Nephron progenitor cell (in vitro differentiated cells): Measurements from ENCODE around the gene HDDC3.
A peak's percentile ranks its signal among the peaks of the same experiment; 100 is the strongest.

Source experiments
- DNase-seq: peaks from one replicate; pipeline ENCODE4 v3.0.0; 2021
- H3K27ac Mint-ChIP-seq: 2 replicates; pipeline ENCODE4 v1.8.0; 2021; ENCODE audit warnings: mild to moderate bottlenecking, moderate library complexity, mixed read lengths
- H3K27me3 Mint-ChIP-seq: 2 replicates; pipeline ENCODE4 v1.8.0; 2021; ENCODE audit warnings: mild to moderate bottlenecking, low read depth, mixed read lengths; ENCODE audit not compliant: poor library complexity
- H3K36me3 Mint-ChIP-seq: 2 replicates; pipeline ENCODE4 v1.8.0; 2021; ENCODE audit warnings: low read depth, mixed read lengths
- H3K4me1 Mint-ChIP-seq: 2 replicates; pipeline ENCODE4 v1.8.0; 2021; ENCODE audit warnings: mixed read lengths
- H3K4me3 Mint-ChIP-seq: 2 replicates; pipeline ENCODE4 v1.8.0; 2021; ENCODE audit warnings: mild to moderate bottlenecking, moderate library complexity, mixed read lengths
- H3K9me3 Mint-ChIP-seq: 2 replicates; pipeline ENCODE4 v1.8.0; 2021; ENCODE audit warnings: mild to moderate bottlenecking, moderate library complexity, mixed read lengths
- CTCF ChIP-seq: fragments of 200-600 bp; sonication (generic); IDR thresholded peaks from 2 replicates; pipeline ENCODE4 v1.5.0; 2021; ENCODE audit warnings: antibody characterized with exemption

HDDC3 gene

GRCh38 chr15:90889313-90889730, 43.0 kb downstream of the HDDC3 start:
- peaks cover 4% of the 10 kb centered on the region for H3K36me3 Mint-ChIP-seq
- no peaks in the 10 kb centered on the region for H3K27me3 Mint-ChIP-seq
- no peak overlapping the region for H3K27ac Mint-ChIP-seq
- H3K4me1 Mint-ChIP-seq, result peaks cover 49% of the 10 kb centered on the region
- no peak for DNase-seq
- no peak for TF ChIP-seq CTCF
- H3K4me3 Mint-ChIP-seq, result no peak overlapping the region
- no peaks in the 10 kb centered on the region for H3K9me3 Mint-ChIP-seq

DNA sequence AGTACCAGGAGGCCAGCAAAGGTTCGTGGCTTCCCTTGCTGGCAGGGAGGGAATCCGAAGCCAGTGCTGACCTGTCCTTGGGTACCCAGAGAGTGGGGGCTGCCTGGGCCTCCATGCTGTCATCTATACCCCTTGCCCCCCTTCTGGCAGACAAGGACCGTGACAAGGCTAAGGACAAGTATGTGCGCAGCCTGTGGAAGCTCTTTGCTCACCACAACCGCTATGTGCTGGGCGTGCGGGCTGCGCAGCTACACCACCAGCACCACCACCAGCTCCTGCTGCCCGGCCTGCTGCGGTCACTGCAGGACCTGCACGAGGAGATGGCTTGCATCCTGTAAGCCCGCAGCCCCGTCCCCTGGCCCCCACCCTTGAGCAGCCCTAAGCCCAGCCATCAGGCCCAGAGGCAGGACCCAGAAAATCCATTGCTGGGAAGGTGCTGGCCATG, 45.3 kb downstream of the HDDC3 start:
- DNase-seq, result no peak
- no peaks in the 10 kb centered on the region for H3K9me3 Mint-ChIP-seq
- no peak for TF ChIP-seq CTCF
- H3K36me3 Mint-ChIP-seq, result no peaks in the 10 kb centered on the region
- no peak overlapping the region for H3K27ac Mint-ChIP-seq
- peaks cover 49% of the 10 kb centered on the region for H3K4me1 Mint-ChIP-seq
- H3K4me3 Mint-ChIP-seq, result no peak overlapping the region
- H3K27me3 Mint-ChIP-seq, result no peaks in the 10 kb centered on the region

- Mint-ChIP-seq H3K27me3 (no peaks in the 10 kb centered on the region), H3K4me1 (peaks cover 49% of the 10 kb centered on the region), H3K9me3 (no peaks in the 10 kb centered on the region), H3K27ac (no peak overlapping the region), H3K36me3 (no peaks in the 10 kb centered on the region), H3K4me3 (no peak overlapping the region)
- TF ChIP-seq CTCF, result peak; percentile 38
- no peak for DNase-seq
Measured at GRCh38 chr15:90886291-90886614, 46.1 kb downstream of the HDDC3 start.

DNA sequence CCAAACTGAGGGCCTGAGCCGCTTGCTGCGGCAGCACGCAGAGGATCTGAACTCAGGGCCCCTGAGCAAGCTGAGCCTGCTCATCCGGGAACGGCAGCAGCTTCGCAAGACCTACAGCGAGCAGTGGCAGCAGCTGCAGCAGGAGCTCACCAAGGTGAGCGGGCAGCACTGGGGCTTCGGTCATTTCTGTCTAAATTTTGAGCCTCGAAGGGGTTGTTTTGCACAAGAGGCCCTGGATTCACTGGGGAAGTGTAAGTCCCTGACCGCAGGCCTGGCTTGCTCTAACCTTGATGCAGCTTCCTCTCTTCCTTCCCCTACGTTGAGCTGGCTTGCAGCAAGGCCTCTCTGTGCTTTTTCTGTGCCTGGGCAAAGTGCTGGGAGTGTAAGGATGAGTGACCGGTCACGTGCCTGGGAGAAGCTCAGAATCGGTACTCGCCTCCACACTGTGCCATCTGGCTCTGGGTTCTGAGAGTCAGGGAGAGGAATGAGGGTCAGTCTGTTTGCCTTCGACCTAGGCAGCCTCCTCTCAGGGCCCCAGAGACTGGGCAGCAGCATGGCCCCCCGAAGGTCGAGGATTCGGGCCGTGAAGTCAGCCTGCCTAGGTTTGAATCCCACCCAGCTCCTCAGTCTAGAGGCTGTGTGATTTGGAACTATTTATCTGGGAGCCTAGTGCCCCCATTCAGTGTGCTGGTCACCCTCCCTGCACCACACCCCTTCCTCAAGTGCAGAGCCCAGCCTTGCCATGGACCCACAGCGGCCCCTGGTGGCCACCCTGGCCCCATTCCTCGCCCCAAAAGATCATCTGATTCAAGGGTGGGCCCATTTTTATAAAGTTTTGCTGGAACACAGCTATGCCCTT, 46.7 kb downstream of the HDDC3 start:
- Mint-ChIP-seq H3K27ac (peak overlapping the region; percentile 45), H3K4me1 (peaks cover 46% of the 10 kb centered on the region), H3K36me3 (no peaks in the 10 kb centered on the region), H3K9me3 (no peaks in the 10 kb centered on the region), H3K4me3 (peak overlapping the region; percentile 58), H3K27me3 (no peaks in the 10 kb centered on the region)
- peak; percentile 100 for TF ChIP-seq CTCF
- DNase-seq, result peak; percentile 92

DNA sequence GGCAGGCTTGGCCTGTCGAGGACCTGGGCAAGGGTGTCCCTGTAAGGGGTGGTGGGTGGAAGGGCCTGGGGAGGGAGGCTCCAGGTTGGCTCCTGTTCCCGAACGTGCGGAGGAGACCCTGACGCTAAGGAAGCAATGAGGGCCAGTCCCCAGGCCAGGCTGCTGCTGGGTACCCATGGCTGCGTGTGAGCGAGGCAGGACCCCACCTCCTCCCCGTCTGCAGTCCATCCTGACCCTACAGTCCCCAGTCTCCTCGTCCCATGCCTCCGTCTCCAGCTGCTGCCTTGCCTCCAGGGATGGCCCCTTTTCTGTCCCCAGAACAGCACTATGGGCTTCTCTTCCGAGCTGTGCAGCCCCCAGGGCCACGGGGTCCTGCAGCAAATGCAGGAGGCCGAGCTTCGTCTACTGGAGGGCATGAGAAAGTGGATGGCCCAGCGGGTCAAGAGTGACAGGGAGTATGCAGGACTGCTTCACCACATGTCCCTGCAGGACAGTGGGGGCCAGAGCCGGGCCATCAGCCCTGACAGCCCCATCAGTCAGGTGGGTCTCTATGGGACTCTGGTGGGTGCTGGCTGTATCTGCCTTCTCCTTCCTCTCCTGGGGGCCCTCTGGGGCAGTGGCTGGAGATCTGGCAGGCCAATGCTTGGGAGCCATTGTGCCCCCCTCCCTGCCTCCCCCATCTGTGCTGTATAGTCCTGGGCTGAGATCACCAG, 47.5 kb downstream of the HDDC3 start:
- Mint-ChIP-seq H3K4me1 (peaks cover 40% of the 10 kb centered on the region), H3K27me3 (no peaks in the 10 kb centered on the region), H3K27ac (no peak overlapping the region), H3K4me3 (peak overlapping the region; percentile 58), H3K9me3 (no peaks in the 10 kb centered on the region), H3K36me3 (no peaks in the 10 kb centered on the region)
- TF ChIP-seq CTCF, result no peak
- DNase-seq, result no peak
